HepG2 (cell line): ENCODE measurements around the gene BICDL2. TPM values are rescaled to one million over a fixed set of nuclear protein-coding genes. Genes with fewer than 3 reads are reported as not detected.
A peak's percentile ranks its signal among the peaks of the same experiment; 100 is the strongest.

Source experiments
- AGO2 ChIP-seq: fragments of 200-400 bp; formaldehyde crosslinking; optimal IDR thresholded peaks from 2 replicates; pipeline ENCODE3; 2017; ENCODE audit warnings: mild to moderate bottlenecking, low read depth, low read length, moderate library complexity
- ARID2 ChIP-seq: sonication (generic); formaldehyde crosslinking; IDR thresholded peaks from 2 replicates; pipeline ENCODE4 v1.8.1; 2022; ENCODE audit warnings: mild to moderate bottlenecking, missing genetic modification reagents, borderline replicate concordance
- ISL2 ChIP-seq: sonication (generic); formaldehyde crosslinking; IDR thresholded peaks from 2 replicates; pipeline ENCODE4 v1.5.0; 2020; ENCODE audit warnings: missing genetic modification reagents
- KAT7 ChIP-seq: IDR thresholded peaks from 2 replicates; pipeline ENCODE4 v1.6.1; 2018; ENCODE audit warnings: borderline replicate concordance, missing compliant biosample characterization
- MLLT10 ChIP-seq: sonication (generic); formaldehyde crosslinking; IDR thresholded peaks from 2 replicates; pipeline ENCODE4 v1.4.0; 2020; ENCODE audit warnings: missing genetic modification reagents
- RBM39 ChIP-seq: fragments of 200-400 bp; formaldehyde crosslinking; IDR thresholded peaks from one replicate; pipeline ENCODE4 v1.6.1; 2018; ENCODE audit warnings: antibody characterized with exemption, mild to moderate bottlenecking, low read depth, low read length; ENCODE audit not compliant: poor library complexity, severe bottlenecking
- SAFB2 ChIP-seq: sonication (generic); formaldehyde crosslinking; IDR thresholded peaks from 2 replicates; pipeline ENCODE4 v1.5.1; 2020; ENCODE audit warnings: missing genetic modification reagents, low read depth, mild to moderate bottlenecking, borderline replicate concordance
- SAP130 ChIP-seq: IDR thresholded peaks from 2 replicates; pipeline ENCODE4 v1.6.1; 2016; ENCODE audit warnings: low read depth
- SIX1 ChIP-seq: sonication (generic); formaldehyde crosslinking; IDR thresholded peaks from 2 replicates; pipeline ENCODE4 v1.4.0; 2020; ENCODE audit warnings: missing genetic modification reagents, borderline replicate concordance
- TBL1XR1 ChIP-seq: fragments of 150-350 bp; IDR thresholded peaks from 2 replicates; pipeline ENCODE4 v1.6.1; 2014; ENCODE audit warnings: borderline replicate concordance, low read length; ENCODE audit not compliant: partially characterized antibody
- YEATS4 ChIP-seq: sonication (generic); formaldehyde crosslinking; IDR thresholded peaks from 2 replicates; pipeline ENCODE4 v1.4.0; 2020; ENCODE audit warnings: missing genetic modification reagents, borderline replicate concordance
- ZNF160 ChIP-seq: sonication (generic); formaldehyde crosslinking; IDR thresholded peaks from 2 replicates; pipeline ENCODE4 v1.8.0; 2022; ENCODE audit warnings: mild to moderate bottlenecking, inconsistent platforms, missing genetic modification reagents
- ZNF274 ChIP-seq: sonication (generic); formaldehyde crosslinking; IDR thresholded peaks from 2 replicates; pipeline ENCODE4 v1.5.1; 2020; ENCODE audit warnings: mild to moderate bottlenecking, missing genetic modification reagents
- ZNF317 ChIP-seq: sonication (generic); formaldehyde crosslinking; IDR thresholded peaks from 2 replicates; pipeline ENCODE4 v1.5.0; 2020; ENCODE audit warnings: mild to moderate bottlenecking, missing genetic modification reagents
- ZNF44 ChIP-seq: sonication (generic); formaldehyde crosslinking; IDR thresholded peaks from 2 replicates; pipeline ENCODE4 v1.5.1; 2020; ENCODE audit warnings: mild to moderate bottlenecking, missing genetic modification reagents
- ZNF558 ChIP-seq: sonication (generic); formaldehyde crosslinking; IDR thresholded peaks from 2 replicates; pipeline ENCODE4 v1.9.0; 2022; ENCODE audit warnings: mild to moderate bottlenecking, missing genetic modification reagents, borderline replicate concordance
- ZNF614 ChIP-seq: IDR thresholded peaks from 2 replicates; pipeline ENCODE4 v1.6.1; 2018; ENCODE audit warnings: missing biosample characterization, missing genetic modification reagents, inconsistent platforms, borderline replicate concordance
- ZNF660 ChIP-seq: sonication (generic); formaldehyde crosslinking; IDR thresholded peaks from 2 replicates; pipeline ENCODE4 v1.5.1; 2020; ENCODE audit warnings: mild to moderate bottlenecking, low read depth, missing genetic modification reagents, borderline replicate concordance
- ZNF670 ChIP-seq: sonication (generic); formaldehyde crosslinking; IDR thresholded peaks from 2 replicates; pipeline ENCODE4 v1.8.0; 2022; ENCODE audit warnings: mild to moderate bottlenecking, missing genetic modification reagents, borderline replicate concordance
- polyA plus RNA-seq, 8 experiments: library from polyadenylated mRNA; depleted of rRNA in 3 of 8; stranded (reverse) in 7 of 8; unstranded in 1 of 8; fragments of >200 nt; fragmentation: Illumina TruSeq in 4 of 8; extraction: Trizol in 4 of 8; gene quantifications; 2 replicates each; pipeline versions ENCODE4 v1.2.1 to v1.2.3, GENCODE V29; 2011 to 2016; ENCODE audit warnings: low read depth in 4 of 8, missing spikeins in 1 of 8, mixed read lengths in 1 of 8; ENCODE audit not compliant: insufficient read depth in 1 of 8
- total RNA-seq, 5 experiments: library from RNA; depleted of rRNA; stranded (reverse); fragments of >200 nt; fragmentation: Illumina TruSeq; extraction: Trizol; gene quantifications; 2 replicates each; pipeline ENCODE4 v1.2.3, GENCODE V29; 2016; ENCODE audit warnings: low read depth in 1 of 5
- TF ChIP-seq, protein P1 (sequence below): sonication (generic); formaldehyde crosslinking; IDR thresholded peaks from 2 replicates; pipeline ENCODE4 v1.4.0; 2020; ENCODE audit warnings: low read depth, mild to moderate bottlenecking, missing genetic modification reagents
- TF ChIP-seq, protein P2 (sequence below): sonication (generic); formaldehyde crosslinking; IDR thresholded peaks from 2 replicates; pipeline ENCODE4 v1.5.0; 2020; ENCODE audit warnings: missing genetic modification reagents, mild to moderate bottlenecking, borderline replicate concordance
- TF ChIP-seq, protein P3 (sequence below): IDR thresholded peaks from 2 replicates; pipeline ENCODE4 v1.6.1; 2016; ENCODE audit warnings: missing genetic modification reagents, missing compliant biosample characterization
- TF ChIP-seq, protein P4 (sequence below): fragments of 450-650 bp; IDR thresholded peaks from 2 replicates; pipeline ENCODE4 v1.6.1; 2017; ENCODE audit warnings: mild to moderate bottlenecking
- TF ChIP-seq, protein P5 (sequence below): sonication (generic); formaldehyde crosslinking; IDR thresholded peaks from 2 replicates; pipeline ENCODE4 v1.4.0; 2020; ENCODE audit warnings: missing genetic modification reagents

The BICDL2 gene
- total and polyA plus RNA-seq, 2 of the 13 experiments (the other 11 are each of a cell fraction or from before 2014, with no cell fraction given) = 0.12 TPM; not detected in 1

- no peak for TF ChIP-seq SIX1 (CRISPR knock-in tag)
- peak; percentile 41; the same call in 1 of the 2 replicates for TF ChIP-seq KAT7
- no peak for TF ChIP-seq MLLT10 (CRISPR knock-in tag)
- 0 out of 2 replicates have a peak, but pooled peaks have one; percentile 46 for TF ChIP-seq ZNF160 (CRISPR knock-in tag)
- TF ChIP-seq AGO2 = peak; percentile 42
- TF ChIP-seq, protein P1, sequence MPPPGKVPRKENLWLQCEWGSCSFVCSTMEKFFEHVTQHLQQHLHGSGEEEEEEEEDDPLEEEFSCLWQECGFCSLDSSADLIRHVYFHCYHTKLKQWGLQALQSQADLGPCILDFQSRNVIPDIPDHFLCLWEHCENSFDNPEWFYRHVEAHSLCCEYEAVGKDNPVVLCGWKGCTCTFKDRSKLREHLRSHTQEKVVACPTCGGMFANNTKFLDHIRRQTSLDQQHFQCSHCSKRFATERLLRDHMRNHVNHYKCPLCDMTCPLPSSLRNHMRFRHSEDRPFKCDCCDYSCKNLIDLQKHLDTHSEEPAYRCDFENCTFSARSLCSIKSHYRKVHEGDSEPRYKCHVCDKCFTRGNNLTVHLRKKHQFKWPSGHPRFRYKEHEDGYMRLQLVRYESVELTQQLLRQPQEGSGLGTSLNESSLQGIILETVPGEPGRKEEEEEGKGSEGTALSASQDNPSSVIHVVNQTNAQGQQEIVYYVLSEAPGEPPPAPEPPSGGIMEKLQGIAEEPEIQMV (CRISPR knock-in tag) = 0 out of 2 replicates have a peak, but pooled peaks have one; percentile 12
- TF ChIP-seq YEATS4 (CRISPR knock-in tag) = peak; percentile 42
- TF ChIP-seq SAFB2 = no peak
- TF ChIP-seq ZNF670 = 0 out of 2 replicates have a peak, but pooled peaks have one; percentile 12
- TF ChIP-seq TBL1XR1 = no peak
- TF ChIP-seq, protein P2, sequence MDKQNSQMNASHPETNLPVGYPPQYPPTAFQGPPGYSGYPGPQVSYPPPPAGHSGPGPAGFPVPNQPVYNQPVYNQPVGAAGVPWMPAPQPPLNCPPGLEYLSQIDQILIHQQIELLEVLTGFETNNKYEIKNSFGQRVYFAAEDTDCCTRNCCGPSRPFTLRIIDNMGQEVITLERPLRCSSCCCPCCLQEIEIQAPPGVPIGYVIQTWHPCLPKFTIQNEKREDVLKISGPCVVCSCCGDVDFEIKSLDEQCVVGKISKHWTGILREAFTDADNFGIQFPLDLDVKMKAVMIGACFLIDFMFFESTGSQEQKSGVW (CRISPR knock-in tag) = no peak
- TF ChIP-seq RBM39 = no peak
- TF ChIP-seq, protein P3, sequence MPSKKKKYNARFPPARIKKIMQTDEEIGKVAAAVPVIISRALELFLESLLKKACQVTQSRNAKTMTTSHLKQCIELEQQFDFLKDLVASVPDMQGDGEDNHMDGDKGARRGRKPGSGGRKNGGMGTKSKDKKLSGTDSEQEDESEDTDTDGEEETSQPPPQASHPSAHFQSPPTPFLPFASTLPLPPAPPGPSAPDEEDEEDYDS = no peak
- no peak for TF ChIP-seq ARID2
- peak; percentile 15; the same call in 1 of the 2 replicates for TF ChIP-seq SAP130 (CRISPR knock-in tag)
- no peak for TF ChIP-seq ISL2 (CRISPR knock-in tag)
- no peak for TF ChIP-seq ZNF660 (CRISPR knock-in tag)
- 0 out of 2 replicates have a peak, but pooled peaks have one; percentile 22 for TF ChIP-seq ZNF558 (CRISPR knock-in tag)
- TF ChIP-seq ZNF317 (CRISPR knock-in tag) = 0 out of 2 replicates have a peak, but pooled peaks have one; percentile 3
- TF ChIP-seq ZNF44 (CRISPR knock-in tag) = no peak
- TF ChIP-seq, protein P4, sequence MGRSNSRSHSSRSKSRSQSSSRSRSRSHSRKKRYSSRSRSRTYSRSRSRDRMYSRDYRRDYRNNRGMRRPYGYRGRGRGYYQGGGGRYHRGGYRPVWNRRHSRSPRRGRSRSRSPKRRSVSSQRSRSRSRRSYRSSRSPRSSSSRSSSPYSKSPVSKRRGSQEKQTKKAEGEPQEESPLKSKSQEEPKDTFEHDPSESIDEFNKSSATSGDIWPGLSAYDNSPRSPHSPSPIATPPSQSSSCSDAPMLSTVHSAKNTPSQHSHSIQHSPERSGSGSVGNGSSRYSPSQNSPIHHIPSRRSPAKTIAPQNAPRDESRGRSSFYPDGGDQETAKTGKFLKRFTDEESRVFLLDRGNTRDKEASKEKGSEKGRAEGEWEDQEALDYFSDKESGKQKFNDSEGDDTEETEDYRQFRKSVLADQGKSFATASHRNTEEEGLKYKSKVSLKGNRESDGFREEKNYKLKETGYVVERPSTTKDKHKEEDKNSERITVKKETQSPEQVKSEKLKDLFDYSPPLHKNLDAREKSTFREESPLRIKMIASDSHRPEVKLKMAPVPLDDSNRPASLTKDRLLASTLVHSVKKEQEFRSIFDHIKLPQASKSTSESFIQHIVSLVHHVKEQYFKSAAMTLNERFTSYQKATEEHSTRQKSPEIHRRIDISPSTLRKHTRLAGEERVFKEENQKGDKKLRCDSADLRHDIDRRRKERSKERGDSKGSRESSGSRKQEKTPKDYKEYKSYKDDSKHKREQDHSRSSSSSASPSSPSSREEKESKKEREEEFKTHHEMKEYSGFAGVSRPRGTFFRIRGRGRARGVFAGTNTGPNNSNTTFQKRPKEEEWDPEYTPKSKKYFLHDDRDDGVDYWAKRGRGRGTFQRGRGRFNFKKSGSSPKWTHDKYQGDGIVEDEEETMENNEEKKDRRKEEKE = no peak
- TF ChIP-seq, protein P5, sequence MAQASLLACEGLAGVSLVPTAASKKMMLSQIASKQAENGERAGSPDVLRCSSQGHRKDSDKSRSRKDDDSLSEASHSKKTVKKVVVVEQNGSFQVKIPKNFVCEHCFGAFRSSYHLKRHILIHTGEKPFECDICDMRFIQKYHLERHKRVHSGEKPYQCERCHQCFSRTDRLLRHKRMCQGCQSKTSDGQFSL (CRISPR knock-in tag) = no peak
- TF ChIP-seq ZNF614 = no peak
- peak; percentile 1; the same call in 1 of the 2 replicates for TF ChIP-seq ZNF274
Observed at GRCh38 chr16:3065742-3066439, 29.1 kb upstream of the BICDL2 start (continued).
